ENCODE data around the gene DNAH11.

- TF ChIP-seq CTCF (IDR thresholded peaks at IDR 0.05) (no peak), POLR2AphosphoS5 (IDR thresholded peaks at IDR 0.05; ENCODE audit: insufficient read depth in 1 of 2, low read depth in 1 of 2) (no peak)
Measured at GRCh38 chr7:21946222-21946709, 403.4 kb downstream of the DNAH11 start.

Measured in vagina (tissue), 2 donors.